Vagina (tissue), 2 donors: Measurements from ENCODE around the gene FAM110D. TPM values are rescaled to one million over a fixed set of nuclear protein-coding genes. Genes with fewer than 3 reads are reported as not detected.

Source experiments
- DNase-seq, 2 donors: peaks; one replicate each; pipeline ENCODE4 v3.0.0-alpha.2; 2017; ENCODE audit errors: extremely low spot score in 2 of 2
- H3K27ac ChIP-seq: fragments of 200-600 bp; sonication (generic); one replicate; pipeline ENCODE4 v1.5.1; 2019
- H3K27me3 ChIP-seq: fragments of 200-600 bp; sonication (generic); one replicate; pipeline ENCODE4 v1.5.1; 2019
- H3K36me3 ChIP-seq, 2 donors: fragments of 200-600 bp; sonication (generic); one replicate each; pipeline ENCODE4 v1.5.1; 2017 to 2019
- H3K4me1 ChIP-seq: fragments of 200-600 bp; sonication (generic); one replicate; pipeline ENCODE4 v1.5.1; 2019
- H3K4me3 ChIP-seq, 2 donors: fragments of 200-600 bp; sonication (generic); 1 replicate in 1 of 2; 2 replicates in 1 of 2; pipeline ENCODE4 v1.5.1; 2016 to 2019
- H3K9me3 ChIP-seq: fragments of 200-600 bp; sonication (generic); one replicate; pipeline ENCODE4 v1.5.1; 2019
- POLR2A ChIP-seq, 2 donors: fragments of 450-650 bp; IDR thresholded peaks; one replicate each; pipeline ENCODE4 v1.6.1; 2017; ENCODE audit warnings: antibody characterized with exemption in 2 of 2, mild to moderate bottlenecking in 2 of 2, moderate library complexity in 2 of 2
- POLR2AphosphoS5 ChIP-seq, 2 donors: sonication (generic); formaldehyde crosslinking; IDR thresholded peaks; one replicate each; pipeline ENCODE4 v1.9.0; 2017; ENCODE audit warnings: antibody characterized with exemption in 2 of 2, mild to moderate bottlenecking in 2 of 2, low read depth in 1 of 2; ENCODE audit not compliant: insufficient read depth in 1 of 2
- intact Hi-C: fragments of 100-400 bp; cut with DNase I; formaldehyde crosslinking; loops from one replicate; pipeline ENCODE4 v1.15.1; 2023
- total RNA-seq: library from RNA; depleted of rRNA; stranded (reverse); fragments of >200 nt; gene quantifications from one replicate; pipeline ENCODE4 v1.2.3, GENCODE V29; 2016
- TF ChIP-seq, protein P1 (sequence below), 3 experiments: fragments of 450-650 bp in 2 of 3; fragments of 200-600 bp in 1 of 3; sonication (generic) in 1 of 3; IDR thresholded peaks; one replicate each; pipeline ENCODE4 v1.5.1; 2017 to 2019; ENCODE audit warnings: antibody characterized with exemption in 3 of 3, mild to moderate bottlenecking in 2 of 3, moderate library complexity in 2 of 3

The FAM110D gene
- total RNA-seq, 1 donor from 2014 or later, result 4.2 TPM

- Histone ChIP-seq H3K9me3 (no peaks in the 10 kb centered on the region), H3K36me3 (no peaks in the 10 kb centered on the region), H3K27ac (no peak overlapping the region), H3K4me3 (no peak overlapping the region), H3K4me1 (no peaks in the 10 kb centered on the region), H3K27me3 (no peaks in the 10 kb centered on the region)
- intact Hi-C loops, result no loop called here
- no peak for TF ChIP-seq POLR2A (IDR thresholded peaks at IDR 0.05)
- TF ChIP-seq POLR2AphosphoS5 (IDR thresholded peaks at IDR 0.05; ENCODE audit: insufficient read depth in 1 of 2, low read depth in 1 of 2), result no peak
- TF ChIP-seq, protein P1, sequence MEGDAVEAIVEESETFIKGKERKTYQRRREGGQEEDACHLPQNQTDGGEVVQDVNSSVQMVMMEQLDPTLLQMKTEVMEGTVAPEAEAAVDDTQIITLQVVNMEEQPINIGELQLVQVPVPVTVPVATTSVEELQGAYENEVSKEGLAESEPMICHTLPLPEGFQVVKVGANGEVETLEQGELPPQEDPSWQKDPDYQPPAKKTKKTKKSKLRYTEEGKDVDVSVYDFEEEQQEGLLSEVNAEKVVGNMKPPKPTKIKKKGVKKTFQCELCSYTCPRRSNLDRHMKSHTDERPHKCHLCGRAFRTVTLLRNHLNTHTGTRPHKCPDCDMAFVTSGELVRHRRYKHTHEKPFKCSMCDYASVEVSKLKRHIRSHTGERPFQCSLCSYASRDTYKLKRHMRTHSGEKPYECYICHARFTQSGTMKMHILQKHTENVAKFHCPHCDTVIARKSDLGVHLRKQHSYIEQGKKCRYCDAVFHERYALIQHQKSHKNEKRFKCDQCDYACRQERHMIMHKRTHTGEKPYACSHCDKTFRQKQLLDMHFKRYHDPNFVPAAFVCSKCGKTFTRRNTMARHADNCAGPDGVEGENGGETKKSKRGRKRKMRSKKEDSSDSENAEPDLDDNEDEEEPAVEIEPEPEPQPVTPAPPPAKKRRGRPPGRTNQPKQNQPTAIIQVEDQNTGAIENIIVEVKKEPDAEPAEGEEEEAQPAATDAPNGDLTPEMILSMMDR (IDR thresholded peaks at IDR 0.05), result no peak
- peak in 1 of 2 donors; percentile 75 for DNase-seq
Observed at GRCh38 chr1:26148887-26149286, 10.0 kb upstream of the FAM110D start.

DNA sequence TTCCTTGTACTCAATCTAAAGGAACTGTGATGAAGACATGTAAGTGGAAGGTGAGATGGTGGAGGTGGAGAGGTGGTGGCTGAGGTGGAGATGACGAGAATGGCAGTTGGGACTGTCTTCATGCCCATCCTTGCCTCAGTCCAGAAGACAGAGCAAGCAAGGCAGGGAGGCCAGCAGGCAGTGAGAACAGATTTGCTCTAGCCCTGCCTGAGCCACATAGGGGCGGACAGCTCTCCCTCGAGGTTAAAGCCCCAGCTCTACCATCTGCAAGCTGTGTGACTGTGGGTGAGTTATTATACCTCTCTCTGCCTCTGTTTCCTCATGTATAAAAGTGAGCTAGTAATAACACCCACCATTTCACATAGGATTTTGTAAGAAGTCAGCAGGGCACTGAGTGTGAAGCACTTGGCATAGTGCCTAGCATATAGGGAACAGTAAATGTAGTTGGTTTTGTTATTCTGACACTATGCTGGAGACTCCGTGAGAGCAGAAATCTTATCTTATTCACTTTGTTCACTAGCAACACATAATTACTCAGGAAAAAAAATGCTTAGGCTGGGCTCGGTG lies 4.8 kb upstream of the FAM110D start:
- H3K27me3 ChIP-seq, result peaks cover 7% of the 10 kb centered on the region
- no peaks in the 10 kb centered on the region for H3K9me3 ChIP-seq
- intact Hi-C loops, result no loop called here
- TF ChIP-seq, protein P1 (IDR thresholded peaks at IDR 0.05), result no peak
- TF ChIP-seq POLR2AphosphoS5 (IDR thresholded peaks at IDR 0.05; ENCODE audit: insufficient read depth in 1 of 2, low read depth in 1 of 2) (no peak), POLR2A (IDR thresholded peaks at IDR 0.05) (no peak)
- DNase-seq, result no peak
- no peak overlapping the region for H3K27ac ChIP-seq
- no peaks in the 10 kb centered on the region for H3K36me3 ChIP-seq
- no peaks in the 10 kb centered on the region for H3K4me1 ChIP-seq
- no peak overlapping the region for H3K4me3 ChIP-seq

DNA sequence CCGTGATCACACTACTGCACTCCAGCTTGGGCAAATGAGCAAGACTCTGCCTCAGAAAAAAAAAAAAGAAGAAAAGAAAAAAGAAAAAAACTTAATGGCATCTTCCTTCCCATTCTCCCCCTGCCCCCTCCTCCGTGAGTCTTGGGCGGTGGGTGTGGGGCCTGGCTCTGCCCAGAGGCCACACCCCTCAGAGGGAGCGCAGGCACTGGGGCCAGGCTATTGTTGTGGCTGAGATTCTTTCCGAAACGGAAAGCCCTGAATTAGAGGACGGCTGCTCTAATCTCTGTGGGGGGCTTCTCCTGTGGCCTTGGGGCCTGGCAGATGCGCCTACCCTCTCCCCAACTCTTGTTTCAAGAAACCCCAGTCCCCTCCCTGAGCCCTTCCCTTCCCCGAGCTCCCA lies 4.1 kb upstream of the FAM110D start:
- intact Hi-C loops, result no loop called here
- H3K27ac ChIP-seq, result no peak overlapping the region
- H3K4me1 ChIP-seq, result no peaks in the 10 kb centered on the region
- H3K4me3 ChIP-seq, result no peak overlapping the region
- H3K36me3 ChIP-seq, result no peaks in the 10 kb centered on the region
- H3K27me3 ChIP-seq, result peaks cover 7% of the 10 kb centered on the region
- TF ChIP-seq POLR2A (IDR thresholded peaks at IDR 0.05), result no peak
- TF ChIP-seq, protein P1 (IDR thresholded peaks at IDR 0.05), result no peak
- no peak for TF ChIP-seq POLR2AphosphoS5 (IDR thresholded peaks at IDR 0.05; ENCODE audit: insufficient read depth in 1 of 2, low read depth in 1 of 2)
- no peaks in the 10 kb centered on the region for H3K9me3 ChIP-seq
- DNase-seq, result no peak

GRCh38 chr1:26155370-26156284 lies 3.3 kb upstream of the FAM110D start:
- DNase-seq, result no peak
- Histone ChIP-seq H3K4me1 (no peaks in the 10 kb centered on the region), H3K27ac (no peak overlapping the region), H3K27me3 (peaks cover 7% of the 10 kb centered on the region), H3K36me3 (no peaks in the 10 kb centered on the region), H3K4me3 (peak overlapping the region; percentile 26 to 31), H3K9me3 (no peaks in the 10 kb centered on the region)
- intact Hi-C loops, result no loop called here
- TF ChIP-seq, protein P1 (IDR thresholded peaks at IDR 0.05), result no peak
- TF ChIP-seq POLR2AphosphoS5 (IDR thresholded peaks at IDR 0.05; ENCODE audit: insufficient read depth in 1 of 2, low read depth in 1 of 2), result no peak
- no peak for TF ChIP-seq POLR2A (IDR thresholded peaks at IDR 0.05)
